ENCODE measurements around the gene RPTOR.
A peak's percentile ranks its signal among the peaks of the same experiment; 100 is the strongest.
"Not testable (repeated sequence)": the region's sequence is repeated elsewhere in the genome, so short reads cannot be mapped to it uniquely, and the experiment has no call there.

The RPTOR gene

DNA sequence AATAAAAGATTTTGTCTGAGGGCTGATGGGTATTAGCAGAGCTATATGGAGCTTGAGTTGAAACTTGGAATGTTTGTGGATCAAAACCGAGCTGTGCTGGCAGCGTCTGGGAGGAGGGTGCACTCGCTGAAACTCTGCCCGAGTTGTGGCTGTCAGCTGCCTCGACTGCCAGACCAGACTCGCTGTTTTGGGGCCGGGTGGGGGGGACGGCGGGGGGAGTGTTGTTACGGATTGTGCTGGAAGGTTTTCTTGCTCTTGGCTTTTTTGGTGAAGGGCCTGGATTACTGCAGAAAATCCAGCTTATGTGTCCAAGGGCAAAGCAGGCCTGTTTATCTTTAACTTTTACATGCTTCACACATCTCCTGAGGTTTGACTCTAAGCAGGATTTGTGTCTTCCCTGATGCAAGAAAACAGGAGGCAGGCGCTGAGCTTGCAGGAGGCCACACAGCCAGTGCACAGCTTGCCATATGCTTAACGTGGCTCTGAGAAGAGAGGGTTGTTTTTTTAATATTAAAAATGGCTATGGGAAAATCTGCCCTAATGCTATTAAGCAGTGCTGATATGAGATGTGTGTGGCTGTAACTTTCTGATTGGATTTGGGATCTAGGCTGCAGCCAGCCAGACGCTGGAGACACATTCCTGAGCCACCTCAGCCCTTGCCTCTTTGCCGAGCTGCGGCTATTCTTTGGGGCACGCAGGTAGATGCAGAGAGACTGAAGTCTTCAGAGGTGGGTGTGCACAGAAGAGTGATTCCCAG is 20.5 kb upstream of the RPTOR start:
- Mint-ChIP-seq H3K9me3 (no peaks in the 10 kb centered on the region), H3K27ac (no peak overlapping the region), H3K4me3 (no peak overlapping the region)

DNA sequence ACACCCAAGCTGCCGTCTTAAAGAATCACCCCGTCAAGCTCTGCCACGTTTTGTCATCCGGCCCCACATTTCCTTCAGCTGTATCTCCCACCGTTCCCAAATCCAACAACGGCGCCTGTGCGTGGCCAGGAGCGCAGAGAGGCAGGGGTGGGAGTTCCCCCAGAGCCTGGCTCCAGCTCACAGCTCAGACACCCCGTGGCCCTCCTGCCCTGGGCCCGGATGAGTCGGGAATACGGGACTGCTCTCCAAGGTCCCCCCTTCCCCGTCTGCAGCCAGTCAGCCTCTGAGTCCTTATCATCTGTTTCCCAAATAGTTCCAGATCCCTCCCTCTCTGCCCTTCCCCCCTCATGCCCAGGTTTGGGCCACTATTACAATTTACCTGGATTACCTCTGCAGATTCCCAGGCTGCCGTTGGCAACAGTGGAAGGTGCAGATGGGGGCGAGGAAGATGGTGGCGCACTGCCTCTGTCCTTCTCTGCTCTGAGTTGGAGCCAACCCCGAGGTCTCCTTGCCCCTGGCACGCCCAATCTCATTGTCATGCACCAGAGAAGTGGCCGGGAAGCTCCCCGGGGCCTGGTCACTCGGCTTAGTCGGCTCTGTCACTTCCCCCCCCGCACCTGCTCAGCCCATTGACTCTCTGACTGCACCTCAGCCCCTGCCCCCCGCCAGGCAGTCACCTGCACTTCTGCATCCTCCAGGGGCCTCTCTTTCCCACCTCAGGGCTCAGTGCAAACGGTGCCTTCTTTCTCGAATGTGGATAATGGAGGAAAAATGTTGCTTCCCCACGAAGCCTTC is 18.3 kb upstream of the RPTOR start:
- Mint-ChIP-seq H3K4me3 (no peak overlapping the region), H3K9me3 (no peaks in the 10 kb centered on the region), H3K4me1 (no peaks in the 10 kb centered on the region), H3K27ac (no peak overlapping the region), H3K36me3 (no peaks in the 10 kb centered on the region)
- no peak for DNase-seq (ENCODE audit: low spot score in 2 of 2)
- ATAC-seq = no peak

More for the DNA sequence above, 20.5 kb upstream of the RPTOR start:
- ATAC-seq (no peak), DNase-seq (ENCODE audit: low spot score in 2 of 2) (no peak)
- Mint-ChIP-seq H3K4me1 (no peaks in the 10 kb centered on the region), H3K36me3 (no peaks in the 10 kb centered on the region)

DNA sequence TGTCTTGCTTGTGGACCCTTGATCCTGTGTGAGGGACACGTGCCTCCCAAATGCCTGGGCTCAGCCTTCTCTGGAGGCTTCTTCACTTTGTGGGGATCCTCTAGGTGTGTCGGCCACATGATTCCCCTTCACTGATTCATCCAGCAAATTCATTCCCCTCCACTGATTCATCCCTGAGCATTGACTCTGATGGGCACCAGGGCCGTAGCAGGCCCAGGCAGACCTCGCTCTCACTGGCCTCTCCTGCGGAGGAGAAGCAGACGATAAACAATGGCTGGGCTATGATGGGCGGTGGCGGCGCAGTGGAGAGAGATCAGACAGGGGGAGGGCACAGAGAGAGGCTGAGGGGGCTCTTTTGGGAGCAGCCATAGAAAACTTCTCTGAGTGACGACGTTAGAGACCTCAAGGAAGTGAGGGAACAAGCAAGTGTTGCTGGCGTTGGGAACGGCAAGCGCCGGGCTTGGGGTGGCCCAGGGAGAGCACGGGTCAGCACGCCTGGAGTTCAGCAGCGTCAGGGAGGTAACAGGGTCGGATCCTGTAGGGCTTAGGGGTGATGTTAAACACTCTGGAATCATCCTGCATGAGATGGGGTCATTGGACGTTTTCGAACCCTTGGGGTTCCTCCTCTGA is 17.5 kb upstream of the RPTOR start:
- no peak for DNase-seq (ENCODE audit: low spot score in 2 of 2)
- Mint-ChIP-seq H3K4me3 (no peak overlapping the region), H3K4me1 (no peaks in the 10 kb centered on the region), H3K9me3 (no peaks in the 10 kb centered on the region), H3K27ac (no peak overlapping the region), H3K36me3 (no peaks in the 10 kb centered on the region)
- no peak for ATAC-seq

DNA sequence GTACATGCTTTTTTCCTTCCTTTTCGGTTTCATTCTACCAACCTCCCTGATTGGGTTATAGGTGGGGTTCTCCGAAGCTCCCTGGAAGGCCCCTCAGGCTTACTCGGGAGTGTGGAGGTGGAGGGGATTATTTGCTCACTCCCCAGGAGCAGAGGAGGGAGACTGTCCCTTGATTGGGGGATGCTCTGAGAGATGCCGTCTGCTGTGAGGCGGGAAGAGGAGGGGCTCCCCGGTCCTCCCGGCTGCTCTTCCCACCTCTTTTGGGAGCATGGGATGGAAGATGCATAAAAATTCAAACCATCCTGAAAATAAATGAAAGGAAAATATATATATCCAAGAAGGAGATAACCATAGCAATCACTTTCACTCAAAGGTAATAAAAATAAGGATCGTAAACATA is 16.1 kb upstream of the RPTOR start:
- Mint-ChIP-seq H3K27ac (no peak overlapping the region), H3K9me3 (no peaks in the 10 kb centered on the region), H3K4me1 (no peaks in the 10 kb centered on the region), H3K36me3 (no peaks in the 10 kb centered on the region), H3K4me3 (no peak overlapping the region)
- DNase-seq (ENCODE audit: low spot score in 2 of 2) (no peak), ATAC-seq (no peak)

DNA sequence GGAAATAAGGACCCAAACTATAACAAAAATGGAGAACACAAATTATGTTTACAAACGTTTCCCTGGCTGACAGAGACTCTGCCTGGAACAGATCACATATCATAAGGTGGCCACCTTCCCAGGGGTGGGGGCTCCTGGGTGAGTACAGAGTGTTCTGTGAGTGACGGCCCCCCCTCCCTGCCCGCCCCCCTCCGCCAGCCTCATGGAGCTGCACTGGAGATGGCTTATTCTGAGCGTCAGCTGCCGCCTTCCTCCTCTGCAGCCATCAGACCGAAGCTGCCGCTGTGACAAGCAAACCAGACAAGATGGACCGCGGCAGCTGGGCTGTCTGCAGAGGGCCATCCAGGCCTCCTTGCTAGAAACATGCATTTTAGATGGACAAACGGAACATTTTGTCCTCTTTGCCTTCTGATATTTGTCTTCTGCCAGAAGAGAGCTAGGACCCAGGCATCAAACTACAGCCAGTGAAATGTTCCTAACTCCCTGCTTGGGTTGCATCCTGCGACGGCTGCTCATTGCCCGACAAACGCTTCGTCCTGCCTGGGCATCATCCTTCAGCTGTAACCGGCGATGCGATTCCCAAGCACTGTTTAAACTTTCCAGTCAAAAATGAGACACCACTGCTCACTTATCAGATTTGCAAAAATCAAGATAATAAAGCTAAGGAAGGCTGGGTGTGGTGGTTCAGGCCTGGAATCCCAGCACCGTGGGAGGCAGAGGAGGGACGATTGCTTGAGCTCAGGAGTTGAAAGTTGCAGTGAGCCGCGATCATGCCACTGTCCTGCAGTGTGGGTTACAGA is 15.3 kb upstream of the RPTOR start:
- ATAC-seq = no peak
- no peak for DNase-seq (ENCODE audit: low spot score in 2 of 2)
- H3K36me3 Mint-ChIP-seq = no peaks in the 10 kb centered on the region
- no peak overlapping the region for H3K27ac Mint-ChIP-seq
- no peaks in the 10 kb centered on the region for H3K9me3 Mint-ChIP-seq
- H3K4me3 Mint-ChIP-seq = no peak overlapping the region
- H3K4me1 Mint-ChIP-seq = no peaks in the 10 kb centered on the region

DNA sequence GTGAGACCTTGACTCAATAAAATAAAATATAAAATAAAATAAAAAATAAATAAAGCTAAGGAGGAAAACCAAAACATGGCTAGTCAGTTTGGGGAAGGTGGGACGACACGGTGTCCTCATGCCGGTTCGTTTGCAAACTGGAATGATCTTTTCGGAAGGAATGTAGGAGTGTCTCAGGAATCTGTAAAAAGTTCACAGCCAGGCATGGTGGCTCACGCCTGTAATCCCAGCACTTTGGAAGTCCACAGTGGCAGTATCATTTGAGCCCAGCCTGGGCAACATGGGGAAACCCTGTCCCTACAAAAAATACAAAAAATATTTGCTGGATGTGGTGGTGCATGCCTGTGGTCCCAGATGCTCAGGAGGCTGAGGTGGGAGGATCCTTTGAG is 14.7 kb upstream of the RPTOR start:
- no peaks in the 10 kb centered on the region for H3K9me3 Mint-ChIP-seq
- no peak overlapping the region for H3K4me3 Mint-ChIP-seq
- no peaks in the 10 kb centered on the region for H3K36me3 Mint-ChIP-seq
- DNase-seq (ENCODE audit: low spot score in 2 of 2) (no peak), ATAC-seq (no peak)
- H3K4me1 Mint-ChIP-seq = no peaks in the 10 kb centered on the region
- H3K27ac Mint-ChIP-seq = no peak overlapping the region

DNA sequence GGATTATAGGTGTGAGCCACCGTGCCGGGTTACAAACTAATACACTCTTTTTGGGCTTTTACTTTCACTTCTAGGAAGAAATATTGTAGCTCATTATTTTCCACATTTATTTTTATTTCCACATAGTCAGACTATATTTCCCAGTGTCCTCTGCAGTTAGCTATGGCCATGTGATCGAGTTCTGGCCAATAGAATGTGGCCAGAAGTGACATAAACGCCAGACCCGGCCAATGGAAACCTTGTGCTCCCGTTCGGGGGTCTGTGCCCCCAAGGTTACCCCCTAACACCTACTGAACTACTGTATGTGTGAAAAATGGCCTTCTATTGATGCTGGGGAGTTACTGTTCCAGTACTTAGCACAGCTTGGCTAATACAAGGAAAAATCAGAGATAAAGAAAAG is 13.2 kb upstream of the RPTOR start:
- H3K4me3 Mint-ChIP-seq = no peak overlapping the region
- no peak overlapping the region for H3K27ac Mint-ChIP-seq
- DNase-seq (ENCODE audit: low spot score in 2 of 2) (no peak), ATAC-seq (no peak)
- H3K4me1 Mint-ChIP-seq = no peaks in the 10 kb centered on the region
- H3K9me3 Mint-ChIP-seq = no peaks in the 10 kb centered on the region
- H3K36me3 Mint-ChIP-seq = no peaks in the 10 kb centered on the region

DNA sequence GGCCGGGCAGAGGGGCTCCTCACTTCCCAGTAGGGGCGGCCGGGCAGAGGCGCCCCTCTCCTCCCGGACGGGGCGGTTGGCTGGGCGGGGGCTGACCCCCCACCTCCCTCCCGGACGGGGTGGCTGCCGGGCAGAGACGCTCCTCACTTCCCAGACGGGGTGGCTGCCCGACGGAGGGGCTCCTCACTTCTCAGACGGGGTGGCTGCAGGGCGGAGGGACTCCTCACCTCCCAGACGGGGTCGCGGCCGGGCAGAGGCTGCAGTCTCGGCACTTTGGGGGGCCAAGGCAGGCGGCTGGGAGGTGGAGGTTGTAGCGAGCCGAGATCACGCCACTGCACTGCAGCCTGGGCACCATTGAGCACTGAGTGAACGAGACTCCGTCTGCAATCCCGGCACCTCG is 7.3 kb upstream of the RPTOR start:
- H3K4me3 Mint-ChIP-seq; ATAC-seq; H3K4me1 Mint-ChIP-seq; H3K27ac Mint-ChIP-seq; DNase-seq (ENCODE audit: low spot score in 2 of 2); H3K36me3 Mint-ChIP-seq; H3K9me3 Mint-ChIP-seq: not testable (repeated sequence)

DNA sequence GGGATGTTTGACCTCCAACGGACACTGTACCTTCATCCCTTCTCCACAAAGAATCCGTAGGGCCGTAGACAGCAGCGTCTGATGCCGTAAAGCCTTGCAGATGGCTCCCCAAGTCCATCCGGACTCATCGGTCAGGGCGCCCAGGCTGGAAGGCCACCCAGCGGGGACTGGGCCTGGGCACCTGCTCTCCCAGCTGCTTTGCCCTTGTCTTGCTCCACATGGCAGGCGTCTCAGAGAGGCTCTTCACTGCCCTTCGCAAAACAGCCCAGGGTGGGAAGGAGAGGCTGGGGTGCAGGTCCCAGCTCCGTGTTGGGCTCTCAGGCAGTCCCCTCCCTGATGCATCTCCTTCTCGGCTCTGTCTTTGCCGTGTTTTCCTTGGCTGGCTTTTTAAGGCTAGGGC is 6.2 kb upstream of the RPTOR start:
- no peak overlapping the region for H3K27ac Mint-ChIP-seq
- H3K4me3 Mint-ChIP-seq = no peak overlapping the region
- DNase-seq (ENCODE audit: low spot score in 2 of 2) = no peak
- no peaks in the 10 kb centered on the region for H3K36me3 Mint-ChIP-seq
- H3K9me3 Mint-ChIP-seq = no peaks in the 10 kb centered on the region
- ATAC-seq = no peak
- H3K4me1 Mint-ChIP-seq = no peaks in the 10 kb centered on the region

DNA sequence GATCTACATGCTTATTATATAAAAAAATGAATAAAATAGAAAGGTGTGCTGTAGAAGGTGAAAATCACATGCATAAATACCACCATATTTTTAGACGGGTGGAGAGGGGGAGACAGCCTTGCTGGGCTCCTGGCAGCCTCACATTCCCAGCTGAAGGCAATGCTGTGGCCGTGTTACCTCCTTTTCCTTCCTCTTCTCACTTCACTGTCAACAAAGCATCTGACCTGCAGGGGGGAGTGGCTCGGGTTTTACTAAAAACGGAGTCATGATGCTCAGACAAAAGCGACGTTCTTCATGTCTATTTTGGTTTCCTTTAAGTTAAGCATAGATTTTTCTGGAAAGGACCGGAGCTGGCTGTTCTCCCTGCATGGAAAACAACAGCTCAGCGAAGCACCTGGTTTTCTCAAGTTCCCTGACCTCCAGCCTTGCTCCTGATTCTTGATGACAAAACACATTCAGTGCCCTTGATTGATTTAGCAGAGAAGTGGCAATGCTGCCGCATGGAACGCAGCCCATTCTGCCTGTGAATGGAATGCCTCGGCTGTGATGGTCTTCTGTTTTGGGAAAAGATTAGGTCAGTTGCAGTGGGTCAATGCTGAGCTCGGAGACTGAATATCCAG is 5.5 kb upstream of the RPTOR start:
- no peak for DNase-seq (ENCODE audit: low spot score in 2 of 2)
- Mint-ChIP-seq H3K36me3 (no peaks in the 10 kb centered on the region), H3K27ac (no peak overlapping the region), H3K9me3 (no peaks in the 10 kb centered on the region), H3K4me1 (no peaks in the 10 kb centered on the region), H3K4me3 (no peak overlapping the region)
- no peak for ATAC-seq

DNA sequence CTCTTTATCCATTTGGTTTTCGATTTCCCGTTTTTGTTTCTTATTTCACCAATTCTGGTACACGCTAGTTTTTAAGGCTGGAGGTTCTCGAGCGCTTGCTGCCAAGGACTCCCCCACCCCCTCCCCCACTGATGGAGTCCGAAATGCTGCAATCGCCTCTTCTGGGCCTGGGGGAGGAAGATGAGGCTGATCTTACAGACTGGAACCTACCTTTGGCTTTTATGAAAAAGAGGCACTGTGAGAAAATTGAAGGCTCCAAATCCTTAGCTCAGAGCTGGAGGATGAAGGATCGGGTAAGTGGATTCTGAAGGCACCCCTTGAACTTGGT is 825 bp downstream of the RPTOR start:
- H3K36me3 Mint-ChIP-seq = peaks cover 6% of the 10 kb centered on the region

DNA sequence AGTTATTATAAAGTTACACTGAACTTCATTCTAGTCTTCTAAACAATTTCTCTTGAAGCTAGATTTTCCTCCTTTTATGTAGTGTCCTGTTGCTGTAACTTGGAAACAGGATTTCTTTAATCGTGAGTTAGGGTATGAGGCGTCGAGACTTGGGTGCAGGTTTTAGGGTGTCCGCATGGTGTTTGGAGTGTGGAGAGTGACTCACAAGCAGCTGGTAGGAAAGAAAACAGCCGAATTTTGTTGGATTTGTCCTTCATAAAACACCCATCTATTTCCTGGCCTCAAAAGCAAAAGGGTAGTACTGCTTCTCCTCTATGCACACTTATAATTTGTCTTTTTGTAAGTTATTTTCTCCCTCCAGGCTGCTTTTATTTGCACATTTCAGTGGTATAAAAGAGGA is 1.6 kb downstream of the RPTOR start:
- DNase-seq (ENCODE audit: low spot score in 2 of 2) = no peak
- ATAC-seq = no peak
- Mint-ChIP-seq H3K27ac (no peak overlapping the region), H3K36me3 (peaks cover 6% of the 10 kb centered on the region), H3K4me3 (peak overlapping the region; percentile 81), H3K4me1 (peaks cover 22% of the 10 kb centered on the region), H3K9me3 (no peaks in the 10 kb centered on the region)

More for the DNA sequence above, 825 bp downstream of the RPTOR start:
- ATAC-seq (no peak), DNase-seq (ENCODE audit: low spot score in 2 of 2) (no peak)
- H3K27ac Mint-ChIP-seq = peak overlapping the region; percentile 93
- peaks cover 15% of the 10 kb centered on the region for H3K4me1 Mint-ChIP-seq
- peak overlapping the region; percentile 81 for H3K4me3 Mint-ChIP-seq
- H3K9me3 Mint-ChIP-seq = no peaks in the 10 kb centered on the region

DNA sequence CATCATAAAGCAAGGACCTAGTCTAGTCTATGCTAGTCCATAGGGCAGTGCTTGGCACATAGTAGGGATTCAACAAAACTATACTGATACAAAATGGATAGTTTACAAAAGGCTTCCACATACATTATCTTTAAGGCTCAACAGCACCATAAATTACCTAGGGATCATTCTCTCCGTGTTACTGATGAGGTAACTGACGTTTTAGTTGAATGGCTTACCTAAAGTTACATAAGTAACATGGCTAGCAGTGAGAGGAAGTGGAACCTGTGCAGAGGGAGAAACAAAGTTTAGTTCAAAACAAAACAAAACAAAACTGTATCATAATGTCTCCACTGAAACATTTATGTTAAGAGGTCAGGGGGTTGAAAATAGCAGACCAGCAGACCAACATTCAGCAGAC is 7.9 kb downstream of the RPTOR start:
- Mint-ChIP-seq H3K4me3 (no peak overlapping the region), H3K36me3 (peaks cover 21% of the 10 kb centered on the region), H3K9me3 (no peaks in the 10 kb centered on the region), H3K27ac (peak overlapping the region; percentile 76), H3K4me1 (peaks cover 31% of the 10 kb centered on the region)
- no peak for DNase-seq (ENCODE audit: low spot score in 2 of 2)
- no peak for ATAC-seq

DNA sequence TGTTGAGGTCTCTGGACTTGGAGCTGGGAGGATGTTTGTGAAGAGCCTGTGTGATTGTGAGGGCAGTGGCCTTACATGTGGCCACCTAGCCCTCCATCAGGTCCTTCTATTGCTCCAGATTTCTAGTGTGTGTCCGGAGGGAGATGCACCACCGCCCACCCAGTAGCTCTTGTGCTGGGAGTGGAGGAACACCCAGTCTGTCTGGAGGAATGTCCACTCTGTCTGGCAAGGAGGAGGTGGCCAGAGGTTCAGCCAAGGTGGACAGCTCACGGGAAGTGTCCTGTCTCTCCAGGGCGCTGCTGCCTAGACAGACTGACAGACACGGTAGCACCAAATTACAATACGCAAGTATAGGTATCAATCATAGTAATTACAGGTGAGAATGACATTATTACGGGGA is 10.6 kb downstream of the RPTOR start:
- Mint-ChIP-seq H3K27ac (no peak overlapping the region), H3K9me3 (no peaks in the 10 kb centered on the region), H3K4me3 (no peak overlapping the region), H3K4me1 (peaks cover 44% of the 10 kb centered on the region), H3K36me3 (peaks cover 26% of the 10 kb centered on the region)
- no peak for ATAC-seq
- DNase-seq (ENCODE audit: low spot score in 2 of 2) = no peak

DNA sequence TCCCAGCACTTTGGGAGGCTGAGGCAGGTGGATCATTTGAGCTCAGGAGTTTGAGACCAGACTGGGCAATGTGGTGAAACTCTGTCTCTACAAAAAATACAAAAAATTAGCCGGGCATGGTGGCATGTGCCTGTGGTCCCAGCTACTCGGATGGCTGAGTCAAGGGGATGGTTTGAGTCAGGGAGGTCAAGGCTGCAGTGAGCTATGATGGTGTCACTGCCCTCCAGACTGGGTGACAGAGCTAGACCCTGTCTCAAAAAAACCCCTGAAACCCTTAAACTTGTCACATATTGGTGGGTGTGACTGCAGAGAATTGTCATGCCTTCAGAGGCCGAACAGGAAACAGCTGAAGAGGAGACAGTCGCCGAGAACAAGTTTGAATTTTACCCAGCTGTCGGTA is 13.4 kb downstream of the RPTOR start:
- Mint-ChIP-seq H3K27ac (no peak overlapping the region), H3K4me1 (peaks cover 42% of the 10 kb centered on the region), H3K36me3 (peaks cover 26% of the 10 kb centered on the region), H3K4me3 (no peak overlapping the region), H3K9me3 (no peaks in the 10 kb centered on the region)
- DNase-seq (ENCODE audit: low spot score in 2 of 2) (no peak), ATAC-seq (peak; percentile 100)

All from stimulated activated effector memory CD8-positive, alpha-beta T cell treated with anti-CD3 and anti-CD28 coated beads, Interleukin-12 subunit alpha, Interleukin-12 subunit beta, amount 100 ng/mL, for 72 hours (primary cell).